GM18861 (cell line): ENCODE measurements around the gene HS2ST1.

ENCODE experiments used
- ATAC-seq: cut with Tn5 transposase; IDR thresholded peaks from one replicate; pipeline ENCODE4 v1.9.1; 2021; ENCODE audit not compliant: unreplicated experiment

HS2ST1 gene

DNA sequence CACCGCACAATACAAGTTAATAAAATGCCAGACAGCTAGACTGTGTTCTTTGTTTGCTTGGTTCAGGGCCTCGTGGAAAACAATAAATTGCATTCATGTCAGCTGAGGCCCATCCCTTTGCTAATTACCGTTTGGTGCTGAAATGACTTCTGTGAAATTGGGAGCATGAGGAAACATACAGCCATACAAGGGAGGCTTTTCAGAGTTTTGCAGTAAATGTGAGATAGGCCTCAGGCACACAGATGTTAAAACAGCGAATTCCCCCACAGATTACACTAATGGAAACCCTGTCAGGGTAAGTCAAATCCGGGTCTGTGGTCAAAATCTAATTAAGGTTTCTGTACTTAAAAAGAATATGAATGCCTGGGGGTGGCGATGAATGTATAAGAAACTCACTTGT lies 240.7 kb downstream of the HS2ST1 start:
- no peak for ATAC-seq

GRCh38 chr1:87155648-87156047 lies 241.2 kb downstream of the HS2ST1 start:
- no peak for ATAC-seq

- ATAC-seq: no peak
Observed at GRCh38 chr1:87156124-87156523, 241.7 kb downstream of the HS2ST1 start.

- no peak for ATAC-seq
Observed at GRCh38 chr1:87159378-87159915, 245.0 kb downstream of the HS2ST1 start.
